ENCODE measurements around the gene GPC3. TPM values are rescaled to one million over a fixed set of nuclear protein-coding genes. Genes with fewer than 3 reads are reported as not detected.

Gene GPC3
- total RNA-seq, 6 experiments from 2014 or later = 0.31 to 6.8 (median 1.8) TPM

GRCh38 chrX:134013524-134013923, 28.1 kb upstream of the GPC3 start:
- no peaks in the 10 kb centered on the region for H3K9me3 ChIP-seq
- no peaks in the 10 kb centered on the region for H3K36me3 ChIP-seq
- DNase-seq = no peak
- no peaks in the 10 kb centered on the region for H3K4me1 ChIP-seq
- 87% methylated on average over 4 of the region's 4 CpGs for WGBS (ENCODE audit: insufficient coverage, low coverage, low lambda C conversion rate, missing lambda C conversion rate)
- H3K4me3 ChIP-seq = no peak overlapping the region
- TF ChIP-seq POLR2A (IDR thresholded peaks at IDR 0.05) (no peak), CTCF (IDR thresholded peaks at IDR 0.05) (no peak)
- ATAC-seq = no peak
- no peak overlapping the region for H3K27ac ChIP-seq
- no peaks in the 10 kb centered on the region for H3K27me3 ChIP-seq
- intact Hi-C loops (cut with DNase I) = no loop called here

GRCh38 chrX:134013092-134013497, 27.7 kb upstream of the GPC3 start:
- H3K4me3 ChIP-seq = no peak overlapping the region
- no peak for TF ChIP-seq CTCF (IDR thresholded peaks at IDR 0.05)
- TF ChIP-seq POLR2A (IDR thresholded peaks at IDR 0.05) = no peak
- intact Hi-C loops (cut with DNase I) = no loop called here
- no peaks in the 10 kb centered on the region for H3K9me3 ChIP-seq
- ATAC-seq (no peak), DNase-seq (no peak)
- H3K27ac ChIP-seq = no peak overlapping the region
- no peaks in the 10 kb centered on the region for H3K36me3 ChIP-seq
- WGBS (ENCODE audit: insufficient coverage, low coverage, low lambda C conversion rate, missing lambda C conversion rate) = 77% methylated on average over 1 of the region's 1 CpG
- no peaks in the 10 kb centered on the region for H3K4me1 ChIP-seq
- H3K27me3 ChIP-seq = no peaks in the 10 kb centered on the region

- no peak for ATAC-seq
- no peak for DNase-seq
- Histone ChIP-seq H3K36me3 (no peaks in the 10 kb centered on the region), H3K9me3 (no peaks in the 10 kb centered on the region), H3K27ac (no peak overlapping the region), H3K27me3 (no peaks in the 10 kb centered on the region), H3K4me1 (no peaks in the 10 kb centered on the region), H3K4me3 (no peak overlapping the region)
- WGBS (ENCODE audit: insufficient coverage, low coverage, low lambda C conversion rate, missing lambda C conversion rate) = 42% methylated on average over 1 of the region's 1 CpG
- TF ChIP-seq POLR2A (IDR thresholded peaks at IDR 0.05) (no peak), CTCF (IDR thresholded peaks at IDR 0.05) (no peak)
- intact Hi-C loops (cut with DNase I) = no loop called here
Observed at GRCh38 chrX:134010690-134011089, 25.3 kb upstream of the GPC3 start.

- H3K36me3 ChIP-seq = no peaks in the 10 kb centered on the region
- no peaks in the 10 kb centered on the region for H3K9me3 ChIP-seq
- intact Hi-C loops (cut with DNase I) = no loop called here
- no peaks in the 10 kb centered on the region for H3K4me1 ChIP-seq
- WGBS (ENCODE audit: insufficient coverage, low coverage, low lambda C conversion rate, missing lambda C conversion rate) = 54% methylated on average over 1 of the region's 1 CpG
- H3K27ac ChIP-seq = no peak overlapping the region
- TF ChIP-seq CTCF (IDR thresholded peaks at IDR 0.05) (no peak), POLR2A (IDR thresholded peaks at IDR 0.05) (no peak)
- ATAC-seq (no peak), DNase-seq (no peak)
- H3K27me3 ChIP-seq = no peaks in the 10 kb centered on the region
- no peak overlapping the region for H3K4me3 ChIP-seq
Observed at GRCh38 chrX:134007716-134008115, 22.3 kb upstream of the GPC3 start.

Measured in right lobe of liver (tissue), 6 donors.